Astrocyte of the cerebellum (primary cell): ENCODE results near the gene LYPD4.

Source experiments
- DNase-seq: peaks from one replicate; pipeline ENCODE4 v3.0.0-alpha.2; 2011; ENCODE audit warnings: low read depth
- H3K4me3 ChIP-seq: 2 replicates; pipeline ENCODE4 v1.5.1; 2011; ENCODE audit warnings: mild to moderate bottlenecking, low read depth, low read length, moderate library complexity
- CTCF ChIP-seq: IDR thresholded peaks from 2 replicates; pipeline ENCODE4 v1.5.1; 2012; ENCODE audit warnings: low read length, low read depth, moderate library complexity, mild to moderate bottlenecking; ENCODE audit errors: missing control alignments
- in situ Hi-C: cut with HindIII; loops from 2 replicates; pipeline ENCODE4 v1.10.0; 2017; ENCODE audit warnings: low sequenced_read_pairs

Gene LYPD4

DNA sequence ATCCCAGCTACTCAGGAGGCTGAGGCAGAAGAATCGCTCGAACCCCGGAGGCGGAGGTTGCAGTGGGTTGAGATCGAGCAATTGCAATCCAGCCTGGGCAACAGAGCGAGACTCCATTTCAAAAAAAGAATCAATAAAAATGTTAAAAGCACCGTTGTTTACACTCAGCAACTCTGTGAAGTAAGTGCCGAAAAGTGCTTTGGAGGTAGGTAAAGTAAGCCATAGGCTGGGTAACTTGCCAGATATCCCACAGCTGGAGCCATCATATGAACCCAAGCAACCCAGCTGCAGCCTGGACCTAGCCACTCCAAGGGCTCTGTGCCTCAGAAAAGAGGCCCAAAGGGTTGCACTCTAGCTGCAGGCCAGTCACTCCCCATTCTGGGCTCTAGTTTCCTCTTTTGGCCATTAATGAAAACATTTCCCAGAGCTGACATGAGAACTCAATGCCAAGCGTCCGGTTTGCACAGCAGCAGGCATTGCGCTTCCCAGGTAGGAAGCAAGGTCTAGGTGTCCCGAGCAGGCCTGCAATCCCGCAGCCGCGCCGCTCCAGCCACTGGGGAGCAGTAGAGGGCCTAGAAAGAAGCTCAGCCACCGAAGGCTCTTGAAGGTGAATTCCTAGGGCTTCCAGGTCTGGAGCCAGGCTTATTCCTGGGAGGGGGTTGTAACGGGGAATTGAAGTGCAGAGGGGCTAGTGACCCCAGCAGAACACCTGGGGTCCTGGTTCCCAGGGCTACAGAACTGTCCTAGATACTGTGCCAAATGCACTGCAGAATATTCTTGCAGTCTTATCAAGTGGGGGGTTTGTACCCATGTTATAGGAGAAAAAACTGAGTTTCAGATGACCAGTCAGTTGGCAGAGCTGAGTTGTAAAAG lies 28.5 kb upstream of the LYPD4 start:
- DNase-seq = peak; percentile 18
- in situ Hi-C loops = no loop called here
- peak; percentile 78 for TF ChIP-seq CTCF
- H3K4me3 ChIP-seq = no peak overlapping the region

DNA sequence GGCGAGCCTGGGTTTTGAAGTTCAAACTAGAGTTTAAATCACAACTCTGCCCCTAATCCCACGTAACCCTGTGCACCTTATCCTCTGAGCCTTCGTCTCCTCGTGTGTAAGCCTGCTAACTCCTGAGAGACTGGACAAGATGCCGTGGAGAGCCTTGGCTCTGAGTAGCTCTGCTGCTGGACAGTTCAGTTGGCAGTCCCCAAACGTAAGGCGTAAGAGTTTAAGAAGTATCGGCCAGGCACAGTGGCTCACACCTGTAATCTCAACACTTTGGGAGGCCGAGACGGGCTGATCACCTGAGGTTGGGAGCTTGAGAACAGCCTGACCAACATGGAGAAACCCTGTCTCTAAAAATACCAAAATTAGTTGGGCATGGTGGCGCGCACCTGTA lies 27.9 kb upstream of the LYPD4 start:
- H3K4me3 ChIP-seq = no peak overlapping the region
- no peak for DNase-seq
- TF ChIP-seq CTCF = no peak
- in situ Hi-C loops = no loop called here

DNA sequence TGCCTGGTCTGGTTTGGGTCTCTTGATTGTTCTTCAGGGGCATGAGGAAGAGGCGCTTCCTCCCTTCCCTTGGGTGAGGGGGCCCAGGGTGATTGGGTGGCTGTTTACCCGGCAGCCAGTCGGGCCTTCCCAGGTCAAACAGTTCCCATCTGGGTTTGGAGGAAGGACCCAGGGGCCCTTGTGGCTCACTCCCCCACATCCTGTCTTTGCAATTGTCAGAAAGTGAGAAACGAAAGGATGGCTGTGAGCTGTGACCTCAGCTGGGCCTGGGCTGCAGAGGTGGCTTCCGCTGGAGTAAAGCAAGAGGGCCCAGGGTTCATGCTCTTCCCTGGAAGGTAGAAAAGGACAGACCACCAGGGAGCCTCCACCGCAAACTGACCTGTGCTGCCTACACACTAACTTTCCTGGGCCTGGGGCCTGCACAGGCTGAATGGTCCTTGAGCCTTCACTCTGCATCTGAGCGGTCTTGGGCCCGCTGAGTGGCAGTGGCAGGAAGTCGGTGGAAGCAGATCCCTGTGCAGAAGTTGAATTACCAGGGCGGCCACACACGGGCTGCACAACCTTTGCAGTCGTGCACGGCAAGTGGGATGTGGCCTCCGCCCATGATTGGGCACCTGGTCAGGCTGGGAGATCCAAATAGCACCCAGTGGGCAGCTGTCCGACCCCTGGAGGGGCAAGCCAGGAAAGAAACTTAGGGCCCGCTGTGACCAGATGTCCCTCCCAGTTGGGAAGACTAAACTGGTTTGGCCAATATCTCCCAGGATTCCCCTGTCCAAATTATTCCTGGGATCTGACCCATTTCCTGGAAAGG lies 27.3 kb upstream of the LYPD4 start:
- H3K4me3 ChIP-seq = no peak overlapping the region
- no peak for TF ChIP-seq CTCF
- in situ Hi-C loops = no loop called here
- DNase-seq = no peak

DNA sequence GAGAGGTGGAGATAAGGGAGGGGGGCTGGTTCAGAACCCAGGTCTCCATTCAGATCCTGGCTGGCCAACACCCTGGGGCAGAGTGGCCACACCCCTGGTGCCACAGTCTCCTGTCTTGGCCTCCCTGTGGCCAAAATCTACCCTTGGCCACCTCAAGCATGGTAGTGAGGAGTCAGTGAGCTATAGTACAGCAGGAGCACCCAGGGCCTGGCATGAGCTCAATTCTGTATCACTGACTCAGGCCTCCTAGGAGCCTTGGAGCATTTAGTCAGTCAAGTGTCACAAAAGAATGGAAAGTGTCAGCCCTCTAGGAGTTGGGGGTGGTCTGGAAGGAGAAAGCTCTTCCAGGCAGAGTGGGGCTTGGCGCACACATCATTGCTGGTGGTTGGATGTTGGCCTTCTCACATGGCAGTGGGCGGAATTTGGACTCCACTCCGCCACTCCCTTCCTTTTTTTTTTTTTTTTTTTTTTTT lies 26.0 kb upstream of the LYPD4 start:
- DNase-seq = peak; percentile 20
- TF ChIP-seq CTCF = no peak
- no peak overlapping the region for H3K4me3 ChIP-seq
- in situ Hi-C loops = no loop called here

- TF ChIP-seq CTCF = no peak
- in situ Hi-C loops = no loop called here
- no peak overlapping the region for H3K4me3 ChIP-seq
- DNase-seq = no peak
Measured at GRCh38 chr19:41869374-41869955, 25.0 kb upstream of the LYPD4 start.

- DNase-seq = no peak
- no peak overlapping the region for H3K4me3 ChIP-seq
- in situ Hi-C loops = no loop called here
- no peak for TF ChIP-seq CTCF
Measured at GRCh38 chr19:41868989-41869300, 24.5 kb upstream of the LYPD4 start.
